IPS-NIHi11 (cell line): ENCODE results near the gene PLXNB2.

ENCODE experiments used
- DNase-seq: peaks from one replicate; pipeline ENCODE4 v3.0.0; 2012; ENCODE audit warnings: mixed read lengths, low spot score

The PLXNB2 gene

GRCh38 chr22:50325444-50326224 is 18.2 kb upstream of the PLXNB2 start:
- DNase-seq, result peak; percentile 1

GRCh38 chr22:50323900-50324299 is 16.5 kb upstream of the PLXNB2 start:
- peak; percentile 0 for DNase-seq

GRCh38 chr22:50322382-50323104 is 15.1 kb upstream of the PLXNB2 start:
- peak; percentile 1 for DNase-seq

- peak; percentile 2 for DNase-seq
Measured at GRCh38 chr22:50320671-50321325, 13.4 kb upstream of the PLXNB2 start.

GRCh38 chr22:50320116-50320515 is 12.7 kb upstream of the PLXNB2 start:
- DNase-seq, result peak; percentile 0

- DNase-seq, result peak; percentile 6
Measured at GRCh38 chr22:50319503-50319951, 12.1 kb upstream of the PLXNB2 start.

GRCh38 chr22:50318698-50319411 is 11.4 kb upstream of the PLXNB2 start:
- peak; percentile 3 for DNase-seq

GRCh38 chr22:50318356-50318697 is 10.9 kb upstream of the PLXNB2 start:
- DNase-seq, result peak; percentile 16

GRCh38 chr22:50317674-50318073 is 10.2 kb upstream of the PLXNB2 start:
- DNase-seq, result peak; percentile 3

- DNase-seq, result peak; percentile 23
Measured at GRCh38 chr22:50317178-50317577, 9.7 kb upstream of the PLXNB2 start.

- peak; percentile 14 for DNase-seq
Measured at GRCh38 chr22:50316114-50317065, 8.9 kb upstream of the PLXNB2 start.

- peak; percentile 4 for DNase-seq
Measured at GRCh38 chr22:50315289-50316113, 8.1 kb upstream of the PLXNB2 start.

- peak; percentile 46 for DNase-seq
Measured at GRCh38 chr22:50314455-50315288, 7.2 kb upstream of the PLXNB2 start.

GRCh38 chr22:50314081-50314454 is 6.6 kb upstream of the PLXNB2 start:
- DNase-seq, result peak; percentile 1

- DNase-seq, result peak; percentile 4
Measured at GRCh38 chr22:50313600-50313999, 6.2 kb upstream of the PLXNB2 start.

GRCh38 chr22:50313021-50313420 is 5.6 kb upstream of the PLXNB2 start:
- DNase-seq, result peak; percentile 0

- no peak for DNase-seq
Measured at GRCh38 chr22:50312371-50312770, 4.9 kb upstream of the PLXNB2 start.

- DNase-seq, result no peak
Measured at GRCh38 chr22:50311606-50312351, 4.3 kb upstream of the PLXNB2 start.
